ENCODE results near the gene CAPN11. TPM values are rescaled to one million over a fixed set of nuclear protein-coding genes. Genes with fewer than 3 reads are reported as not detected.
A peak's percentile ranks its signal among the peaks of the same experiment; 100 is the strongest.
"Not testable (repeated sequence)": the region's sequence is repeated elsewhere in the genome, so short reads cannot be mapped to it uniquely, and the experiment has no call there.

CAPN11 gene
- total RNA-seq, 2 experiments from 2014 or later = 2.5 to 3.0 TPM

- Mint-ChIP-seq H3K36me3 (ENCODE audit: low read depth) (peaks cover 4% of the 10 kb centered on the region), H3K9me3 (no peaks in the 10 kb centered on the region), H3K4me1 (peaks cover 10% of the 10 kb centered on the region), H3K27me3 (no peaks in the 10 kb centered on the region), H3K27ac (no peak overlapping the region), H3K4me3 (no peak overlapping the region)
- ChIA-PET CTCF (interaction anchor here (1.4 kb wide), 1 partner anchor 102 kb away, joined by 5 read pairs; no protein-coding TSS in a partner anchor), POLR2A (no interaction called here)
- DNase-seq = no peak
These were observed 23.4 kb upstream of the CAPN11 start for GRCh38 chr6:44135173-44135758.

GRCh38 chr6:44135875-44136274 lies 22.7 kb upstream of the CAPN11 start:
- H3K9me3 Mint-ChIP-seq = no peaks in the 10 kb centered on the region
- H3K36me3 Mint-ChIP-seq (ENCODE audit: low read depth) = peaks cover 4% of the 10 kb centered on the region
- no peaks in the 10 kb centered on the region for H3K27me3 Mint-ChIP-seq
- DNase-seq = no peak
- ChIA-PET CTCF (no interaction called here), POLR2A (no interaction called here)
- no peak overlapping the region for H3K4me3 Mint-ChIP-seq
- H3K27ac Mint-ChIP-seq = peak overlapping the region; percentile 10
- peaks cover 10% of the 10 kb centered on the region for H3K4me1 Mint-ChIP-seq

- no peak overlapping the region for H3K4me3 Mint-ChIP-seq
- H3K27ac Mint-ChIP-seq = no peak overlapping the region
- no peaks in the 10 kb centered on the region for H3K27me3 Mint-ChIP-seq
- POLR2A ChIA-PET = no interaction called here
- H3K9me3 Mint-ChIP-seq = no peaks in the 10 kb centered on the region
- CTCF ChIA-PET = interaction anchor here (1.7 kb wide), 1 partner anchor 12 kb away, joined by 5 read pairs; no protein-coding TSS in a partner anchor
- H3K36me3 Mint-ChIP-seq (ENCODE audit: low read depth) = peaks cover 4% of the 10 kb centered on the region
- no peaks in the 10 kb centered on the region for H3K4me1 Mint-ChIP-seq
- DNase-seq = no peak
These were observed 19.8 kb upstream of the CAPN11 start for GRCh38 chr6:44138717-44139350.

- Mint-ChIP-seq H3K36me3 (ENCODE audit: low read depth) (peaks cover 4% of the 10 kb centered on the region), H3K9me3 (no peaks in the 10 kb centered on the region), H3K27ac (no peak overlapping the region), H3K4me1 (no peaks in the 10 kb centered on the region), H3K27me3 (no peaks in the 10 kb centered on the region), H3K4me3 (no peak overlapping the region)
- ChIA-PET CTCF (no interaction called here), POLR2A (no interaction called here)
- DNase-seq = no peak
These were observed 19.3 kb upstream of the CAPN11 start for GRCh38 chr6:44139351-44139743.

- Mint-ChIP-seq H3K27ac (peak overlapping the region; percentile 16), H3K4me1 (peaks cover 1% of the 10 kb centered on the region), H3K27me3 (no peaks in the 10 kb centered on the region), H3K9me3 (no peaks in the 10 kb centered on the region), H3K4me3 (no peak overlapping the region), H3K36me3 (ENCODE audit: low read depth) (peaks cover 4% of the 10 kb centered on the region)
- DNase-seq = no peak
- ChIA-PET CTCF (interaction anchor here (0.6 to 1.1 kb wide), 2 partner anchors 52 to 373 kb away, joined by 3 read pairs; no protein-coding TSS in a partner anchor), POLR2A (no interaction called here)
These were observed 15.8 kb upstream of the CAPN11 start for GRCh38 chr6:44142835-44143234.

GRCh38 chr6:44143731-44144130 lies 14.9 kb upstream of the CAPN11 start:
- H3K9me3 Mint-ChIP-seq = no peaks in the 10 kb centered on the region
- ChIA-PET CTCF (interaction anchor here (1.0 to 1.1 kb wide), 2 partner anchors 47 to 374 kb away, joined by 3 read pairs; no protein-coding TSS in a partner anchor), POLR2A (no interaction called here)
- no peaks in the 10 kb centered on the region for H3K27me3 Mint-ChIP-seq
- no peak overlapping the region for H3K4me3 Mint-ChIP-seq
- H3K36me3 Mint-ChIP-seq (ENCODE audit: low read depth) = peaks cover 4% of the 10 kb centered on the region
- peaks cover 1% of the 10 kb centered on the region for H3K4me1 Mint-ChIP-seq
- H3K27ac Mint-ChIP-seq = no peak overlapping the region
- DNase-seq = no peak

- not testable (repeated sequence) for H3K4me1 Mint-ChIP-seq; DNase-seq; H3K27ac Mint-ChIP-seq; H3K9me3 Mint-ChIP-seq; H3K4me3 Mint-ChIP-seq; H3K27me3 Mint-ChIP-seq; H3K36me3 Mint-ChIP-seq (ENCODE audit: low read depth)
- POLR2A ChIA-PET = interaction anchor here (0.6 kb wide), 1 partner anchor 28 kb away, joined by 3 read pairs; no protein-coding TSS in a partner anchor
- CTCF ChIA-PET = interaction anchor here (0.6 to 1.0 kb wide), 3 partner anchors 42 to 680 kb away, joined by 3 read pairs; no protein-coding TSS in a partner anchor
These were observed 14.1 kb upstream of the CAPN11 start for GRCh38 chr6:44144536-44144935.

- Mint-ChIP-seq H3K27me3 (no peaks in the 10 kb centered on the region), H3K4me3 (no peak overlapping the region), H3K4me1 (peaks cover 1% of the 10 kb centered on the region), H3K9me3 (no peaks in the 10 kb centered on the region), H3K36me3 (ENCODE audit: low read depth) (peaks cover 6% of the 10 kb centered on the region), H3K27ac (no peak overlapping the region)
- ChIA-PET POLR2A (no interaction called here), CTCF (interaction anchor here (1.5 kb wide), 1 partner anchor 13 kb away, joined by 4 read pairs; no protein-coding TSS in a partner anchor)
- no peak for DNase-seq
These were observed 12.8 kb upstream of the CAPN11 start for GRCh38 chr6:44145839-44146238.

- Mint-ChIP-seq H3K27me3 (no peaks in the 10 kb centered on the region), H3K9me3 (no peaks in the 10 kb centered on the region), H3K4me3 (no peak overlapping the region), H3K4me1 (peaks cover 1% of the 10 kb centered on the region), H3K27ac (no peak overlapping the region), H3K36me3 (ENCODE audit: low read depth) (peaks cover 6% of the 10 kb centered on the region)
- DNase-seq = no peak
- POLR2A ChIA-PET = no interaction called here
- CTCF ChIA-PET = no interaction called here
These were observed 11.9 kb upstream of the CAPN11 start for GRCh38 chr6:44146685-44147084.

- H3K27me3 Mint-ChIP-seq = no peaks in the 10 kb centered on the region
- H3K4me3 Mint-ChIP-seq = no peak overlapping the region
- H3K4me1 Mint-ChIP-seq = peaks cover 1% of the 10 kb centered on the region
- no peak for DNase-seq
- H3K9me3 Mint-ChIP-seq = no peaks in the 10 kb centered on the region
- peaks cover 6% of the 10 kb centered on the region for H3K36me3 Mint-ChIP-seq (ENCODE audit: low read depth)
- ChIA-PET CTCF (interaction anchor here (1.0 kb wide), 1 partner anchor 17 kb away, joined by 4 read pairs; no protein-coding TSS in a partner anchor), POLR2A (no interaction called here)
- no peak overlapping the region for H3K27ac Mint-ChIP-seq
These were observed 11.4 kb upstream of the CAPN11 start for GRCh38 chr6:44147256-44147655.

- ChIA-PET POLR2A (no interaction called here), CTCF (interaction anchor here (1.0 kb wide), 1 partner anchor 18 kb away, joined by 4 read pairs; no protein-coding TSS in a partner anchor)
- no peaks in the 10 kb centered on the region for H3K9me3 Mint-ChIP-seq
- peaks cover 1% of the 10 kb centered on the region for H3K4me1 Mint-ChIP-seq
- H3K36me3 Mint-ChIP-seq (ENCODE audit: low read depth) = peaks cover 6% of the 10 kb centered on the region
- no peaks in the 10 kb centered on the region for H3K27me3 Mint-ChIP-seq
- H3K4me3 Mint-ChIP-seq = no peak overlapping the region
- DNase-seq = no peak
- H3K27ac Mint-ChIP-seq = no peak overlapping the region
These were observed 10.3 kb upstream of the CAPN11 start for GRCh38 chr6:44148306-44148705.

- H3K4me3 Mint-ChIP-seq = no peak overlapping the region
- no peaks in the 10 kb centered on the region for H3K9me3 Mint-ChIP-seq
- ChIA-PET POLR2A (no interaction called here), CTCF (interaction anchor here (0.9 to 1.4 kb wide), 2 partner anchors 9 to 31 kb away, joined by 3 read pairs; no protein-coding TSS in a partner anchor)
- H3K36me3 Mint-ChIP-seq (ENCODE audit: low read depth) = peaks cover 6% of the 10 kb centered on the region
- no peaks in the 10 kb centered on the region for H3K27me3 Mint-ChIP-seq
- H3K27ac Mint-ChIP-seq = peak overlapping the region; percentile 28
- peaks cover 2% of the 10 kb centered on the region for H3K4me1 Mint-ChIP-seq
- DNase-seq = no peak
These were observed 9.1 kb upstream of the CAPN11 start for GRCh38 chr6:44149369-44150012.

- POLR2A ChIA-PET = no interaction called here
These were observed 8.2 kb upstream of the CAPN11 start for GRCh38 chr6:44150317-44150917.

More at GRCh38 chr6:44150317-44150917, 8.2 kb upstream of the CAPN11 start:
- Mint-ChIP-seq H3K4me3 (no peak overlapping the region), H3K27ac (no peak overlapping the region), H3K4me1 (peaks cover 4% of the 10 kb centered on the region), H3K9me3 (no peaks in the 10 kb centered on the region), H3K36me3 (ENCODE audit: low read depth) (peaks cover 6% of the 10 kb centered on the region), H3K27me3 (no peaks in the 10 kb centered on the region)
- no peak for DNase-seq
- CTCF ChIA-PET = interaction anchor here (0.9 to 1.9 kb wide), 4 partner anchors 10 to 71 kb away, joined by 3 to 5 read pairs (median 3); no protein-coding TSS in a partner anchor
